Measurements from ENCODE around the gene COL1A1. TPM values are rescaled to one million over a fixed set of nuclear protein-coding genes. Genes with fewer than 3 reads are reported as not detected.

Gene COL1A1
- total RNA-seq, 1 experiment from 2014 or later = 5.5 TPM

GRCh38 chr17:50150354-50151040 is 50.9 kb downstream of the COL1A1 start, which contains the start of gene PPP1R9B:
Gene PPP1R9B (minus strand): TSS chr17:50150677. CDS start chr17:50150513, 164 bp downstream.
- H3K27me3 Mint-ChIP-seq (ENCODE audit: unreplicated experiment) = no peaks in the 10 kb centered on the region
- peak within 1 kb of the TSS; percentile 83 for H3K4me3 Mint-ChIP-seq (ENCODE audit: low read depth, unreplicated experiment)
- CTCF ChIA-PET = interaction anchor here (0.6 to 1.9 kb wide), 7 partner anchors 9 to 176 kb away, joined by 3 to 11 read pairs (median 4); partner anchors contain the start of gene SGCA
- DNase-seq = no peak
- intact Hi-C loops (cut with micrococcal nuclease; ENCODE audit: unreplicated experiment) = no loop called here
- H3K4me1 Mint-ChIP-seq (ENCODE audit: low read depth, unreplicated experiment) = peaks cover 66% of the 10 kb centered on the region
- H3K27ac Mint-ChIP-seq (ENCODE audit: unreplicated experiment) = peak within 1 kb of the TSS; percentile 58
- no peak for TF ChIP-seq CTCF (IDR thresholded peaks at IDR 0.05; ENCODE audit: unreplicated experiment)
- peaks cover 58% of the 10 kb centered on the region for H3K36me3 Mint-ChIP-seq (ENCODE audit: insufficient read depth, unreplicated experiment)
- no TSS peak for BruUV-seq (replicated peaks)
- no peaks in the 10 kb centered on the region for H3K9me3 Mint-ChIP-seq (ENCODE audit: low read depth, unreplicated experiment)

- peaks cover 62% of the 10 kb centered on the region for H3K36me3 Mint-ChIP-seq (ENCODE audit: insufficient read depth, unreplicated experiment)
- no peak for TF ChIP-seq CTCF (IDR thresholded peaks at IDR 0.05; ENCODE audit: unreplicated experiment)
- no TSS peak for BruUV-seq (replicated peaks)
- peak overlapping the region; percentile 77 for H3K27ac Mint-ChIP-seq (ENCODE audit: unreplicated experiment)
- CTCF ChIA-PET = interaction anchor here (0.6 to 1.2 kb wide), 6 partner anchors 8 to 177 kb away, joined by 3 to 8 read pairs (median 4); partner anchors contain the start of gene SGCA
- intact Hi-C loops (cut with micrococcal nuclease; ENCODE audit: unreplicated experiment) = no loop called here
- H3K4me3 Mint-ChIP-seq (ENCODE audit: low read depth, unreplicated experiment) = peak overlapping the region; percentile 83
- H3K4me1 Mint-ChIP-seq (ENCODE audit: low read depth, unreplicated experiment) = peaks cover 63% of the 10 kb centered on the region
- DNase-seq = peak; percentile 78
- no peaks in the 10 kb centered on the region for H3K27me3 Mint-ChIP-seq (ENCODE audit: unreplicated experiment)
- H3K9me3 Mint-ChIP-seq (ENCODE audit: low read depth, unreplicated experiment) = no peaks in the 10 kb centered on the region
Measured at GRCh38 chr17:50149417-50150353, 51.7 kb downstream of the COL1A1 start.

- CTCF ChIA-PET = no interaction called here
- intact Hi-C loops (cut with micrococcal nuclease; ENCODE audit: unreplicated experiment) = no loop called here
- no peak for DNase-seq
- BruUV-seq (replicated peaks) = no TSS peak
- no peaks in the 10 kb centered on the region for H3K9me3 Mint-ChIP-seq (ENCODE audit: low read depth, unreplicated experiment)
- peaks cover 68% of the 10 kb centered on the region for H3K36me3 Mint-ChIP-seq (ENCODE audit: insufficient read depth, unreplicated experiment)
- H3K27me3 Mint-ChIP-seq (ENCODE audit: unreplicated experiment) = no peaks in the 10 kb centered on the region
- H3K27ac Mint-ChIP-seq (ENCODE audit: unreplicated experiment) = peak overlapping the region; percentile 77
- peaks cover 56% of the 10 kb centered on the region for H3K4me1 Mint-ChIP-seq (ENCODE audit: low read depth, unreplicated experiment)
- TF ChIP-seq CTCF (IDR thresholded peaks at IDR 0.05; ENCODE audit: unreplicated experiment) = no peak
- H3K4me3 Mint-ChIP-seq (ENCODE audit: low read depth, unreplicated experiment) = peak overlapping the region; percentile 83
Measured at GRCh38 chr17:50149091-50149416, 52.4 kb downstream of the COL1A1 start.

GRCh38 chr17:50148226-50149090 is 53.0 kb downstream of the COL1A1 start:
- H3K4me3 Mint-ChIP-seq (ENCODE audit: low read depth, unreplicated experiment) = peak overlapping the region; percentile 83
- H3K9me3 Mint-ChIP-seq (ENCODE audit: low read depth, unreplicated experiment) = no peaks in the 10 kb centered on the region
- peaks cover 50% of the 10 kb centered on the region for H3K4me1 Mint-ChIP-seq (ENCODE audit: low read depth, unreplicated experiment)
- DNase-seq = peak; percentile 75
- H3K27me3 Mint-ChIP-seq (ENCODE audit: unreplicated experiment) = no peaks in the 10 kb centered on the region
- intact Hi-C loops (cut with micrococcal nuclease; ENCODE audit: unreplicated experiment) = no loop called here
- no TSS peak for BruUV-seq (replicated peaks)
- TF ChIP-seq CTCF (IDR thresholded peaks at IDR 0.05; ENCODE audit: unreplicated experiment) = no peak
- H3K36me3 Mint-ChIP-seq (ENCODE audit: insufficient read depth, unreplicated experiment) = peaks cover 69% of the 10 kb centered on the region
- peak overlapping the region; percentile 77 for H3K27ac Mint-ChIP-seq (ENCODE audit: unreplicated experiment)
- CTCF ChIA-PET = interaction anchor here (0.6 to 1.0 kb wide), 3 partner anchors 12 to 89 kb away, joined by 3 to 7 read pairs (median 3); no protein-coding TSS in a partner anchor
